D721Med (cell line): ENCODE results near the gene TBC1D19.
"Not testable (repeated sequence)": the region's sequence is repeated elsewhere in the genome, so short reads cannot be mapped to it uniquely, and the experiment has no call there.

Experiments
- DNase-seq: peaks from one replicate; pipeline ENCODE4 v3.0.0; 2011; ENCODE audit warnings: low spot score; ENCODE audit not compliant: insufficient read length
- FAIRE-seq: peaks from 2 replicates; lab custom pipeline; 2011; peaks lifted over from hg19 to GRCh38; lab: Jason Lieb, UNC
- CTCF ChIP-seq: IDR thresholded peaks from 2 replicates; pipeline ENCODE4 v1.5.1; 2012; ENCODE audit warnings: mild to moderate bottlenecking, control low read depth; ENCODE audit not compliant: insufficient read depth; ENCODE audit errors: missing control alignments

Gene TBC1D19

GRCh38 chr4:26685250-26685649, 101.4 kb downstream of the TBC1D19 start:
- FAIRE-seq (peak; percentile 66), DNase-seq (no peak)
- TF ChIP-seq CTCF = no peak

- FAIRE-seq = no peak
- no peak for TF ChIP-seq CTCF
- DNase-seq = no peak
Observed at GRCh38 chr4:26687728-26688127, 103.8 kb downstream of the TBC1D19 start.

GRCh38 chr4:26690506-26690905, 106.6 kb downstream of the TBC1D19 start:
- DNase-seq = no peak
- no peak for FAIRE-seq
- TF ChIP-seq CTCF = no peak

GRCh38 chr4:26692014-26692726, 108.3 kb downstream of the TBC1D19 start:
- FAIRE-seq (no peak), DNase-seq (no peak)
- TF ChIP-seq CTCF = no peak

- not testable (repeated sequence) for DNase-seq, FAIRE-seq
Observed at GRCh38 chr4:26694131-26694530, 110.2 kb downstream of the TBC1D19 start.

GRCh38 chr4:26700110-26700509, 116.2 kb downstream of the TBC1D19 start:
- no peak for TF ChIP-seq CTCF
- FAIRE-seq = no peak
- DNase-seq = no peak

GRCh38 chr4:26701095-26701494, 117.2 kb downstream of the TBC1D19 start:
- no peak for FAIRE-seq
- no peak for DNase-seq
- TF ChIP-seq CTCF = no peak
